HG03520 (cell line): ENCODE data around the gene BDP1.
"Not testable (repeated sequence)": the region's sequence is repeated elsewhere in the genome, so short reads cannot be mapped to it uniquely, and the experiment has no call there.

Experiments
- ATAC-seq: cut with Tn5 transposase; IDR thresholded peaks from one replicate; pipeline ENCODE4 v1.9.1; 2021; ENCODE audit warnings: mild to moderate bottlenecking, moderate library complexity; ENCODE audit not compliant: unreplicated experiment

Gene BDP1, protein sequence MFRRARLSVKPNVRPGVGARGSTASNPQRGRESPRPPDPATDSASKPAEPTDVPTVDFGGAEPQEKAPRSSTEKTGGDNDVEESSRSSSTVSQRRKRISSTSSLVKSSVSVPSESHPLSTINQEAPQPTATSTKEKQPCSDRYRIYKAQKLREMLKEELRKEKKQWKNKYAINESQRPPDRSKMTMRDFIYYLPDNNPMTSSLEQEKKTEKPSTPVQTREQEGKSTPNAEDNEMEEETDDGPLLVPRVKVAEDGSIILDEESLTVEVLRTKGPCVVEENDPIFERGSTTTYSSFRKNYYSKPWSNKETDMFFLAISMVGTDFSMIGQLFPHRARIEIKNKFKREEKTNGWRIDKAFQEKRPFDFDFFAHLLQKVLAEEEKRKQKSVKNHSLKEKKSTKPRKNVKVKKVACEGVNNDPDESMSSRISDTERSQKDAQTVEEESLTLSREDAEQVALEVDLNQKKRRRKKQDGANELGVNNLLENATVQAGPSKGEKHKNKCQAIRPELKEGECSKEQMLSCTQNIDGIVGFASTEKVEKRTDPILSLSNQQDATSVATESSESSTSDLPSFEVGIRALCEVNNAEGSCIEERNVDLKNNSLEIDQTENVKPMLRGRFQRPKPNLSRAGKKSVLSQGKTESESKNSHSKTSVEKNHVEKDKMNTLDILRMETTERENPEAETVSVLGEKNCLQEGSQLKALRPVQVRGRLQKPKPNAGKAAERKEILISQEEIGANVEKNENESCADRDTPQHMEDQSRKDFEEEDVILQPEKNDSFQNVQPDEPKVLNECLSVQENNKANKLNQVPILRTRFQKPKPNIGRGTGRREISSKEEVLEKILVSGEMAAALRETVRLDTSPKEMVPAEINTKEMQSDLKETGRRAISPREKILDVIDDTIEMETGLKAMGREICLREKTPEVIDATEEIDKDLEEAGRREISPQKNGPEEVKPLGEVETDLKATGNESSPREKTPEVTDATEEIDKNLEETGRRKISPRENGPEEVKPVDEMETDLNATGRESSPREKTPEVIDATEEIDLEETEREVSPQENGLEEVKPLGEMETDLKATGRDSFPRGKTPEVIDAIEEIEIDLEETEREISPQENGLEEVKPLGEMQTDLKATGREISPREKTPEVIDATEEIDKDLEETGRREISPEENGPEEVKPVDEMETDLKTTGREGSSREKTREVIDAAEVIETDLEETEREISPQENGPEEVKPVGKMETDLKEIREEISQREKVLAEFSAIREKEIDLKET (N-terminal part only)

DNA sequence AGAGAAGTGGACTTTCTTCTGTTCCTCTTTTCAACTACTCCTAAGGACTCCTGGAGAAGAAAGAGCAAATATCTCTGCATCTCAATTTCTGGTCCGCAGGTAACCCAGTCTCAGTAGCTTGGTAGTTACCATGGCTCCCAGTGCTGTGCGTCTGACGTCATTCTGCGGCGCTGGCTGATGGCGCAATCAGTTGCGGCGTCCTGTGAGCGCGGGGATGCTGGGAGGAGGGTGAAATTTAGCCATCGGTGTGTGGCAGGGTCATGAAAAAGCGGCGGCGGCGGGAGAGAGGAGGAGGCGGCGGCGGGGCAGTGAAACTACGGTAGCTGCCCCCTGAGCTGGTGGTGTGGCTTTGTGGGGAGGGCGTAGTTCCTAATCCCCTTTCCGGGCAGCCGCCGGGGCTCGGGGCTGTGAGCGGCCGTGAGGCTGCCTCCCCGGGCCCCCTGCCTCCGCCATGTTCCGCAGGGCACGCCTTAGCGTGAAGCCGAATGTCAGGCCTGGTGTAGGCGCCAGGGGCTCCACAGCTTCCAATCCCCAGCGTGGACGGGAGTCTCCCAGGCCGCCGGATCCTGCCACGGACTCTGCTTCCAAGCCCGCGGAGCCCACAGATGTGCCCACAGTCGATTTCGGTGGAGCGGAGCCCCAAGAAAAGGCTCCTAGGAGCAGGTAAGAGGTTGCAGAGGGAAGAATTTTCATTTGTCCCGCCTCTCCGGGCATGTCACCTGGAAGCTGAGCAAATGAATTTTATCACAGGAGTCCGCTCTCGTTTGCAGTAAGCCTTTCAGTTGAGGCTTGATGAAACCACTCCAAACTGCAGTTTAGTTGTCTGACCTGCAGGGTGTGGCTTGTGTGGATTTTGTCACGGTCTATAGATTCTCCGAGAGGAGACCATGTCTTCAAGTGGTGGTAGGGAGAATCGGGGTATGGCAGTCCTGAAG lies at the start of gene BDP1:
Gene BDP1 (plus strand): TSS at position 225 of the 935 bp plus-strand sequence. CDS start 227 bp downstream, at position 452.
- ATAC-seq: peak; percentile 93

DNA sequence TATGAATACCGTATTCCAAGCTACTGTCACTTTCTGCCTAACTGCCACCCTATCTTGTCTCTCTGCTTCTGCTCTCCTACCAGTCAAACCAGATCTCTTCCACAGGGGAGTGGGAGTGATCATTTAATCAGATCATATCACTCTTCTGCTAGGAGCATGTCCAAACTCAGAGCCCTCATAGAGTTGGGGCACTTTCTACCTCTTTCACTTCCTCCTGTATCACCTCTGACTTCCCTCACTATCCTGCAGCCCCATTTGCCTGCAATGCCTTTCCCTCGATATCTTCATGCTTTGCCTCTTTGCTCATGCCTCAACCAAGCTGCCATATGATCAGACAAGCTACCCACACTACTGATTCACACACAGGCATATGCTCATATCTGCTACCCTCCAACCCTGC lies 45.4 kb upstream of the BDP1 start:
- not testable (repeated sequence) for ATAC-seq

DNA sequence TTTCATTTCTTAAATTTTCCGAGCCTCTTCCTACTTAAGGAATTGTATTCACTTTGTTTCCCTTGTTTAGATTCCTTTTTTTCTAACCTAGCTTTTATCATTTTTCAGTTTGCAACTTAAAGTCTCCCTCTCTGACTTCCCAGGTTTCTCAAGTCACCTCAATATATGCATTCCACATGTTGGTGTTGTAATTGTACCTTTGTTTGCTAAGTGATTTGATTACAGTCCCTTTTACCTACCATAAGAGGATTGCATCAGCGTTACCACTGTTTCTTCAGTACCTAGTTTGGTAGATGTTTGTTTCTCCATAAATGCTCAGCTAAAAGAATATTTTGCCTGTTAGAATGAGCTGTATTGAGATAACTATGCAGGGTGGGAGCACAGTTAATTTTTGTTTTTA lies 39.8 kb upstream of the BDP1 start:
- not testable (repeated sequence) for ATAC-seq

DNA sequence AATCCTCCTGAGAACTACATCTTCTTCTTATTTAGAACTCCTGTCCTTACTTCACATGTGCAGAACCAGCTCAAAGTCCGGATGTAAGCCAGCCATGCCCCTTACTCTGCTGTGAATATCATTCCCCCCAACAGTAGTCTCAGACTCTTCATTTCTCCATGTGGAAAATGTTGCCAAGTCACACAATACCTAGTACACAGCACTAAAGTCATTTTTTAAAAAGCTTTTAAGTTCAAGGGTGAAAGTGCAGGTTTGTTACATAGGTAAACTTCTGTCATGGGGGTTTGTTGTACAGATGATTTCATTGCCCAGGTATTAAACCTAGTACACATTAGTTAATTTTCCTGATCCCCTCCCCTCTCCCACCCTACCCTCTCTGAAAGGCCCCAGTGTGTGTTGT lies 37.4 kb upstream of the BDP1 start:
- ATAC-seq: not testable (repeated sequence)

DNA sequence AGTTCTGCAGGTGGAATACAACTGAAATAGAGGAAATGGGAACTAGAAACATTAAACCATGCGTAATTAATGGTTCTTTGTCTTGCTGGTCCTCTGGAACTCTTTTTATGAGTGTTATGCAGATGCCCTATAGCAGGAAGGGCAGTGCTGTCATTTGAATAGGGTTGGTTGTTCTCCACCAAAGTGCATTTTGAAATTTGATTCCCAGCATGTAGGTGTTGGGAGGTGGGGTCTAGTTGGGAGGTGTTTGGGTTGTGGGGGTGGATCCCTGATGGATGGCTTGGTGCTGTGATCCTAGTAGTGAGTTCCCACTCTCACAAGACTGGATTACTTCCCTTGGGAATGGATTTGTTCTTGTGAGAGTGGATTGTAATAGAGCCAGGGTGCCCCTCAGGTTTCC lies 34.2 kb upstream of the BDP1 start:
- ATAC-seq: not testable (repeated sequence)

DNA sequence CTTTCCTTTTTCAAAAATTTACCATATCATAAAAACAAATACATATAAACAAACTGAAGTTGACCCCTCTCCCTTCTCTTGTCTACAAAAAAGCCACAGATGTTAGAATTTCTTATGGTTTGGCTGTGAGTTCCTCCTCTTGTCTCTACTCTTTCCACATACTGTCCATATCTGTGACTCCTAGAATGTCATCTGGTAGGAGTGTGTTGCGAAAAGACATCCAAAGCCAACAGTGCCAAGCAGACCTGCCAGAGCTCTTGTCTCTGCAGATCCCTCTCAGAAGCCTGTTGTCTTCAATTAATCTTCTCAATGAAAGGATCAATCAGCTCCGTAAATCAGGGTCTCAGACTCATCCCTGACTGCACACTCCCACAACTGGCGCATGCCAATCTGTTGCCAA lies 31.6 kb upstream of the BDP1 start:
- ATAC-seq: not testable (repeated sequence)

DNA sequence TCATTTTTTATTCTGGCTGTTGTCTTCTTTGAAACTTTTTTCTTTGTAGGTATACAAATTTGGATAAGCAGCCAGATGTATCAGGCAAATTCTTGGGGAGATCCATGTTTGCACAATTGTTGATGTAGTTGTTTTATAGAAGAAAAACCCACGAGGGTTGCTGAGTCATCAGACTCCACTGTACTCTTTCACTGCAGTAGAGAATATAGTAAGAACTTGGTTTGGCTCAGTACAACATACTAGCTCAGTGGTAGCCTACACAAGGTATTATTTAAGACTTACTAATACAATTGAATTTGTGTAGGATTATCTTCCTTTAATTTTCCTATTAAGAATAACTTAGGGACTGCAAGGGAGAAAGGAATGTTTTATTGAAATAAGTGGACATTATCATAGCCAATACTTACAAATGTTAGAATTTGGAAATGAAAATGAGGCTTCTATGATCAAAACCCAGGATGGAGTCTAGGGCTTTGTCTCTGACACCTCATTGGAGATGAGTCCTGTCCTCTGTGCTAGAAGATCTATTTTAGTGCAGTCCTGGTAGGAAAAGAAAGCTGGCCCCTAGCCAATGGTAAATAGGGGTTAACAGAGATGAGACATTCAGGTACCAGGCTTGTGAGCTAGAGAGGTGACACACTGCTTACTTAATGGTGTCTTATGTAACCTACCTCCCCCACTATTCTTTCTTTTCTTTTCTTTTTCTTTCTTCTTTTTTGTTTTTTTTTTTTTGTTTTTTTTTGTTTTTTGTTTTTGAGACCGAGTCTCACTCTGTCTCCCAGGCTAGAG lies 28.6 kb upstream of the BDP1 start:
- not testable (repeated sequence) for ATAC-seq

DNA sequence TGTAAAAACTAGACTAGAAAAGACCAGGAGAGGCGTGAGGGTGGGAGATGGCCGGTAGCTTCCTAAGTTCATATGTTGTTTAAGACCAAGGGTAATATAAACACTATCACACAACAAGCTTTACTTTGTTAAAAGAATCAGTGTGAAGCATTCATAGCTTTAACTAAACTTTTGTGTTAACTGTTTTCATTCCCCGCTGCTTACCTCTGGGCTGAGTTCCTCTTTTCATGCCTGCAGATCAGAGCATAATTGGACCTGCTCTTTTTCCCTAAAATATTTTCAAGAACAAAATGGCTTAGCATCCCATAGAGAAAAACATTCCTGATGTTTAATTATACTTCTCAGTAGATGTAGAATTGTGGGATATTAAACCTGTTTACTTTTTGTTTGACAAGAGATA lies 23.0 kb upstream of the BDP1 start:
- ATAC-seq: not testable (repeated sequence)

DNA sequence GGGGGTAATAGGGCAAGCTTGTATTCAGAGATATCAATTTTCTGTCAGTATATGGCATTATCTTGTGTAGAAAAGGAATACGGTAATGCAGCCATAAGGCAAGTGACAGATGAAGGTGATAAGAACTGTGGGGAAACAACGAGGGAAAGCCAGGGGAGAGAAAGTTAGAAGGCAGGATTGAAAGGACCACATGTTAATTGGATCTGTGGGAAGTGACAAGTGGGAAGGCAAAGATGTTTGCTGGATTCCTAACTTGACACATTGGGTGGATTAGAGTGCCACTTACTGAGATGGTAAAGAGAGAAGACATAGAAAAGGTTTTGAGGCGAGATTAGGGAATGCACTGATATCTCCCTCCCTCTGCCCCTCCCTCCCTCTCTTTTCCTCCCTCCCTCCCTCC lies 20.6 kb upstream of the BDP1 start:
- ATAC-seq: not testable (repeated sequence)

DNA sequence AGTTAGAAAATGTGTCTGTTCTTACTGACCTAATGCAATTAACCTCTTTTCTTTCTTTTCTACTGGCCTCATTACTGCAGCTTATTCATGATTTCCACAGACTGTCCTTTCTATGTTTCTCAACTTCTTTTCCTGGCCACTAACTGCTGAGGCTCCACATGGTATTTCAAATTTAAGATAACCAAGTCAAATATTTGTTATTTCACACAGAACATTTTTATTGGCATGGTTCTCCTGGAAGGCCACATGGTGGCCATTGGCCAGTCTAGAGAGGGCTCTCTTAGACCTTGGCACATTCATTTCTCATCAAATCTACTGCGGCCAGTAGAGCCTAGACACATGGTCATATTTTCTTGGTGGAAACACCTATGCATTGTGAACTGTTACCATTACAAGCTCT lies 13.9 kb upstream of the BDP1 start:
- not testable (repeated sequence) for ATAC-seq

DNA sequence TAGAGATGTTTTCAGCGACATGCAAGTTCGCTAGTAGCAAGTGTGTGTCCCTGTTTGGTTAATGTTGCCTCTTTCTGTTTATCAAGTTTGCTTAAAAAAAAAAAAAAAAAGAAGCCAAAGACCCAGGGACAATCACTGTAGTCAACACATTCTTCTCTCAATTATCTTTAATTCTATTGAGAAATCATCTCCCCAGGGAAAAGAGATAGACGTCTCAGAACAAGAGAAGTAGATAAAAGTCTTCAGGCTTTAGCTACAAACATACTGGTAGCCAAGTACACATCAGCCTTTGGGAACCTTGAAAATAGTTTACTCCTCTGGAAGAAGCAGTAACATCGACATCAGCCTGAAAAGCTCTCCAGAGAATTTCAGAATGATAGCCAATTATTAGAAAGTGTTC lies 11.6 kb upstream of the BDP1 start:
- ATAC-seq: not testable (repeated sequence)

DNA sequence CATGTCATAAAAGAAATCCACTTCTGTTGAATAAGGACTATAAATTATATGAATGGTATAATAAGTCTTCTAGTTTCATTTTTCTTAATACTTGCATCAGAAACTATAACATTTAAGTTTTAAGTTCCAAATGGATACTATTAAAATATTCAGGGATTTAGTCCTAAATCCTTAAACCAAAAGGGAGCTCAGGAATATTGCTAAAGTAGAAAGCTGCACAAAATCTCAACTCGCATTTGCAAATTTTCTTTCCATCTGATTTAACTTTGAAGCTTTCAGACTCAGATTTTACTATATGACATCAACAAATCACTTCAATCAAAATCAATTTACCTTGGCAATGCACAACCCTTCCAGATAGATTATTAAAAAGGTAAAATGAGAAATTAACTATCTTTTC lies 10.4 kb upstream of the BDP1 start:
- ATAC-seq: not testable (repeated sequence)

DNA sequence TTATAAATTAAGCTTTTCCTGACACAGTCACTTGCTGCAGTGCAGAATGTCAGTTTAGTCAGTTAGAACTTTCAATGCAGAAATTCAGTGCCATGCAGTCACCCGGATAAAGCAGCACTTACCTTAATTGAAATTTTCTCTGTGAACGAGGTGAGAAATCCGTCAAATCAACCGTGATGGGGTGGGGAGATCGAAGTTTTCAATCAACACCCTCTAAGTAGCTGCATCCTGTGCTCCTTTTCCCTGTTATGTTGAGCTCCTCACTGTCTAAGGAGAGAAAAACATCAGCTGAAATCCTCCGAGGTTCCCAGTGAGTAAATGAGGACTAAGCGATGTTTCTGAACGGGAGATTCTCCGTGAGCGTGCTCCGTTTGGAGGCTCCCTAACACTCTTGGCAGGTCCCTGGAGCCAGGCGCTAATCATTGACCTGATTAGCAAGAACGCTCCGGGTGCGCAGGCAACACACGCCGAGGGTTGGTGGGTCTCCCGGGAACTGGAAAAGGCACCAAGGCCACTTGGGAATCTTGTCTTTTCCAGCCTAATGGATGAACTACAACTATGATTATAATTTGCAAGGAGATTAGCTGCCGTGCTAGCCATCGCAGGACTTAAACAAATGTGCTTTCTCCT lies 9.8 kb upstream of the BDP1 start:
- not testable (repeated sequence) for ATAC-seq

DNA sequence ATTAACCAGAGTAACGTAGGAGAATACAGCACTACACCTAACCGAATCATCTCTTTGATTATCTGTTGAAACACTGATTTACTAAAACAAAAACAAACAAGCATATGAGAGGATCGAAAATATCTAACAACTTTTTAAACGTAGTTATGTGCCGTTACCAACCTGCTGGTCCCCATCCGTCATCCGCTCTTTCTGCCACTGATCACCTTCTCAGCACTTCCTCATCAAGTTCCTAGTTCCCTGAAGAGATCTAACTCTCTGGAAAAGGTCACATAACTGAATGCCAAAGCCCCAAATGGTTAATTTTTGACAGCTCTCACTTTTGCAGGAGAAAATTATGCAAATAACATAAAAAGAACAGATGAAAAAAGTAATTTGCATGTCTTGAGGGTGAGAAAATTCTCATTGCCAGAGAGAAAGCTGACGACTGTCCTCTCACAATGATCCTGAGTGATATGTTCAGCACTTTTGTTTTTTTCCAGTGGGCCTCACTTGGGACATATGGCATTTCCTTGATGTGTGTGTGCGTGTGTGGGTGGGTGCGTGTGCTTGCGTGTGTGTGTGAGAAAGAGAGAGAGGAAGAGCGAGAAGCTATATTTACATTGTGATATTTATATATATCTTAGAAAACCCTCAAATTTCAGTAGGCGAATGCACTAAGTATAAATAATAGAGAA lies 8.8 kb upstream of the BDP1 start:
- ATAC-seq: not testable (repeated sequence)

DNA sequence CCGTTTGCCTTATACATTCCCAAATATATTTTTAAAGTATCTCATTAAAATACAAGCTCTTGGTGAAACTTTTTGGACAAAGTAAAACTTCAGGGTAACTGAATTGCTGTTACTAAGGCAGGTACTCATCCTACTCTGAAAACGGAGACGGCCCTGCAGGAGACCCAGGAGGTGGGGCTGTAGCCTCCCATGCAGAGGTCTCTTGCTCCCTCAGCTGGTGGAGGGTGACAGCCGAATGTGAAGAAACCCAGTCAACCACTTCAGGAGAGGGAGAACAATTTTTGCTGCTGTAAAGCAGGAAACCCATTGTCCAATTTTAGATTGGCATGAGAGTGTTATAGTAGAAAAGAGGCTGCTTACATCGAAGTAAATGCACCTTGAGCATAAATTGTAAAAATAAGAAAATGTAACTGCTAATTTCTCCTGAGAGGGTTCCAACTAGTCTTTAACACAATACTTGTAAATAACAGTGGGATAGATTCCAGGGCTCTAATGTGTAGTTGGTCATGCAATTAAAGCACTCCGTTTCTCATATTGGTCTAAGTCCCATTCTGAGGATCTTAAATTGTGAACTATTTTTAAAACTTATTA lies 8.1 kb upstream of the BDP1 start:
- peak; percentile 84 for ATAC-seq

DNA sequence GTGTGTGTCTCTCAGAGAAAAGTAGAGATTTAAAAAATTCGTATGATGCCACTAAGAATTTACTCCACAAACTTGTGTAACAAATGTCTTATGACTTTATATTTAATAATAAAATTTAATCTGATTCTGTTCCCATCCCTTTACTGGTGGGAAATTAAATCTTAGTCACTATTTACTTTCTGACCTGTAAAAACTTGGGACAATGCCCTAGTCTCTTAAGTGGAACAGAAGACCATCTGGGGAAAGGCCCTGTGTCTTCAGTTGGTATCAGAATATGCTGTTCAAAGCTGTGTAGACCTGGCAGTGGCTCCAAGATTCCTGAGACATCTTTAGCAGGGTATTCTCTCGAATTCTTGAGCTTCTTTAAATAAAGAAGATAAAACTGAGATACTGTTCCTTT lies 2.6 kb upstream of the BDP1 start:
- ATAC-seq: no peak

DNA sequence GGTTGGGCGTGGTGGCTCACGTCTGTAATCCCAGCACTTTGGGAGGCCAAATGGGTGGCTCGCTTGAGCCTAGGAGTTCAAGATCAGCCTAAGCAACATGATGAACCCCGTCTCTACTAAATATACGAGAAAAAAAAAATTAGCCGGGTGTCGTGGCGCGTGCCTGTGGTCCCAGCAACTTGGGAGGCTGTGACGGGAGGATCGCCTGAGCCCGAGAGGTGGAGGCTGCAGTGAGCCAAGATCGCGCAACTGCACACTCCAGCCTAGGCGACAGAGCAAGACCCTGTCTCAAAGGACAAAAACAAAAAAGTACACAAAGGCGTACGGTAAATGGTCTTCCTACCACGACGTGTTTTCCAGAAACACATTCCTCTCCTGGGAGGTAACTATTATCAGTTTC lies 538 bp upstream of the BDP1 start:
- no peak for ATAC-seq

DNA sequence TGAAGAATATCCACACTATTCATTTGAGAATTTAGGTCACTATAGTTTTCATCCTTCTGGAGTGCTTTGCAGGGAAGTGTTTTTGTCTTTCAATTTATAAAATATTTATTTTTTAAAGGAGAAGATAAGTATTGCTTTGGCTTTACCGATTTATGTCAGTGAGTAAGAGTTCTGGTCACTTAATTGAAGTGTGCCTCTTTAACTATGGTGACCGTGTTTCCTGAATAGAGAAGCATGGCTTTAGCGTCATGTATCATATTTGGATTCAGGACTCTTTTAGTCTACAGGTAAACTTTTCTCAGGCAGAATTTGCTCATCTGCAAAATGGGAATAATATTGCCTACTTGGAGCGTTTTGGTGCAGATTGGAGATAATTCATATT lies 902 bp downstream of the BDP1 start:
- no peak for ATAC-seq
